ENCODE measurements around the gene RNF141. TPM values are rescaled to one million over a fixed set of nuclear protein-coding genes. Genes with fewer than 3 reads are reported as not detected.

RNF141 gene
- total and polyA plus RNA-seq, 12 donors, result 6.7 to 43.0 (median 34.2) TPM

- WGBS, 2 donors, result 92 to 96% methylated on average over 2 of the region's 2 CpGs
- Histone ChIP-seq H3K36me3 (peaks cover 0 to 5% (median 0%) of the 10 kb centered on the region in 9 donors), H3K4me1 (peaks cover 0 to 41% (median 7%) of the 10 kb centered on the region in 9 donors), H3K9me3 (no peaks in the 10 kb centered on the region), H3K4me3 (peak overlapping the region in 6 of 10 donors; percentile 18 to 48 (median 22)), H3K27ac (peak overlapping the region in 3 of 10 donors; percentile 2 to 87 (median 53)), H3K27me3 (no peaks in the 10 kb centered on the region)
- no peak for TF ChIP-seq CTCF (IDR thresholded peaks at IDR 0.05)
- ATAC-seq (no peak), DNase-seq (no peak)
- intact Hi-C loops (cut with DNase I), result loop anchor here in 1 of 10 donors (10.0 kb wide), 1 partner anchor 57 kb away; no protein-coding TSS in a partner anchor
Observed at GRCh38 chr11:10567446-10567845, 26.5 kb upstream of the RNF141 start.

- intact Hi-C loops (cut with DNase I), result loop anchor here in 1 of 10 donors (10.0 kb wide), 1 partner anchor 58 kb away; no protein-coding TSS in a partner anchor
- Histone ChIP-seq H3K4me3 (peak overlapping the region in 6 of 10 donors; percentile 18 to 48 (median 22)), H3K9me3 (no peaks in the 10 kb centered on the region), H3K4me1 (peaks cover 0 to 39% (median 4%) of the 10 kb centered on the region in 9 donors), H3K27ac (peak overlapping the region in 4 of 10 donors; percentile 2 to 87 (median 30)), H3K36me3 (peaks cover 0 to 5% (median 0%) of the 10 kb centered on the region in 9 donors), H3K27me3 (no peaks in the 10 kb centered on the region)
- ATAC-seq, result no peak
- 79 to 80% methylated on average over 6 of the region's 6 CpGs for WGBS, 2 donors
- TF ChIP-seq CTCF (IDR thresholded peaks at IDR 0.05), result no peak
- DNase-seq, result no peak
Observed at GRCh38 chr11:10566257-10566957, 25.4 kb upstream of the RNF141 start.

GRCh38 chr11:10565493-10565892, 24.5 kb upstream of the RNF141 start:
- H3K27me3 ChIP-seq, result no peaks in the 10 kb centered on the region
- no peaks in the 10 kb centered on the region for H3K9me3 ChIP-seq
- peak overlapping the region in 1 of 10 donors; percentile 87 for H3K27ac ChIP-seq
- intact Hi-C loops (cut with DNase I), result loop anchor here in 2 of 10 donors (1.0 to 10.0 kb wide), 3 partner anchors 59 to 170 kb away; no protein-coding TSS in a partner anchor
- no peak for ATAC-seq
- H3K4me3 ChIP-seq, result peak overlapping the region in 5 of 10 donors; percentile 0 to 48 (median 18)
- no peak for TF ChIP-seq CTCF (IDR thresholded peaks at IDR 0.05)
- H3K36me3 ChIP-seq, result peaks cover 0 to 12% (median 0%) of the 10 kb centered on the region in 9 donors
- peaks cover 0 to 39% (median 4%) of the 10 kb centered on the region in 9 donors for H3K4me1 ChIP-seq
- WGBS, 2 donors, result 93 to 96% methylated on average over 4 of the region's 4 CpGs
- no peak for DNase-seq

GRCh38 chr11:10564696-10565318, 23.8 kb upstream of the RNF141 start:
- Histone ChIP-seq H3K4me3 (peak overlapping the region in 3 of 10 donors; percentile 0 to 48 (median 25)), H3K36me3 (peaks cover 0 to 17% (median 0%) of the 10 kb centered on the region in 9 donors), H3K27me3 (no peaks in the 10 kb centered on the region), H3K9me3 (no peaks in the 10 kb centered on the region), H3K27ac (peak overlapping the region in 1 of 10 donors; percentile 87), H3K4me1 (peaks cover 0 to 34% (median 4%) of the 10 kb centered on the region in 9 donors)
- peak in 8 of 9 donors; percentile 7 to 50 (median 42) for TF ChIP-seq CTCF (IDR thresholded peaks at IDR 0.05)
- intact Hi-C loops (cut with DNase I), result loop anchor here in 4 of 10 donors (1.0 to 10.0 kb wide), 4 partner anchors 60 to 170 kb away; no protein-coding TSS in a partner anchor
- ATAC-seq, result no peak
- DNase-seq, result no peak
- WGBS, 2 donors, result 78 to 90% methylated on average over 1 of the region's 1 CpG
